WTC11 (cell line): ENCODE measurements around the gene MAGI3. TPM values are rescaled to one million over a fixed set of nuclear protein-coding genes. Genes with fewer than 3 reads are reported as not detected.

Experiments
- ATAC-seq: fragments of 200-7000 bp; cut with Tn5 transposase; 2 replicates; pipeline ENCODE4 v1.10.0; 2021; ENCODE audit warnings: mild to moderate bottlenecking, moderate library complexity
- CTCF ChIA-PET: fragments of 300-600 bp; sonication (Branson Sonifier 250); formaldehyde crosslinking; loops from one replicate; lab custom pipeline; 2021; ENCODE audit warnings: antibody characterized with exemption; lab: Charles Lee
- POLR2A ChIA-PET: fragments of 350-600 bp; sonication (Branson Sonifier 250); formaldehyde crosslinking; loops from one replicate; lab custom pipeline; 2021; ENCODE audit warnings: antibody characterized with exemption; lab: Charles Lee
- DNase-seq: peaks from one replicate; pipeline ENCODE4 v3.0.0; 2021; ENCODE audit warnings: low spot score
- H3K27ac Mint-ChIP-seq: 2 replicates; pipeline ENCODE4 v1.8.0; 2021; ENCODE audit warnings: mixed read lengths
- H3K27me3 Mint-ChIP-seq: 2 replicates; pipeline ENCODE4 v1.8.0; 2021; ENCODE audit warnings: low read depth, mild to moderate bottlenecking, moderate library complexity, mixed read lengths
- H3K36me3 Mint-ChIP-seq: 2 replicates; pipeline ENCODE4 v1.8.0; 2021; ENCODE audit warnings: mixed read lengths
- H3K4me1 Mint-ChIP-seq: 2 replicates; pipeline ENCODE4 v1.8.0; 2022; ENCODE audit warnings: mixed read lengths
- H3K4me3 Mint-ChIP-seq: 2 replicates; pipeline ENCODE4 v1.8.0; 2021; ENCODE audit warnings: mild to moderate bottlenecking, moderate library complexity, mixed read lengths
- H3K9me3 Mint-ChIP-seq: 2 replicates; pipeline ENCODE4 v1.8.0; 2021; ENCODE audit warnings: mixed read lengths
- ARID4B ChIP-seq: sonication (generic); formaldehyde crosslinking; IDR thresholded peaks from 2 replicates; pipeline ENCODE4 v1.8.0; 2023; ENCODE audit warnings: missing genetic modification reagents, mild to moderate bottlenecking, borderline replicate concordance
- ELF4 ChIP-seq: sonication (generic); formaldehyde crosslinking; IDR thresholded peaks from 2 replicates; pipeline ENCODE4 v1.8.1; 2022; ENCODE audit warnings: low read depth, mild to moderate bottlenecking, moderate library complexity, missing genetic modification reagents
- ERG ChIP-seq: fragments of 250-450 bp; sonication (Bioruptor Pico); IDR thresholded peaks from 2 replicates; pipeline ENCODE4 v1.8.0; 2021; ENCODE audit warnings: mild to moderate bottlenecking
- ETV6 ChIP-seq: sonication (generic); formaldehyde crosslinking; IDR thresholded peaks from 2 replicates; pipeline ENCODE4 v1.8.1; 2022; ENCODE audit warnings: mild to moderate bottlenecking, missing genetic modification reagents
- FOXK1 ChIP-seq: sonication (generic); formaldehyde crosslinking; IDR thresholded peaks from 2 replicates; pipeline ENCODE4 v1.8.0; 2022; ENCODE audit warnings: mild to moderate bottlenecking, moderate library complexity, missing genetic modification reagents
- KAT7 ChIP-seq: sonication (generic); formaldehyde crosslinking; IDR thresholded peaks from 2 replicates; pipeline ENCODE4 v1.8.1; 2023; ENCODE audit warnings: missing genetic modification reagents, mild to moderate bottlenecking, borderline replicate concordance
- MXD4 ChIP-seq: fragments of 250-450 bp; sonication (Bioruptor Pico); IDR thresholded peaks from 2 replicates; pipeline ENCODE4 v1.8.0; 2021; ENCODE audit warnings: mild to moderate bottlenecking, moderate library complexity, borderline replicate concordance
- NFYB ChIP-seq: sonication (generic); formaldehyde crosslinking; conservative IDR thresholded peaks from 2 replicates; pipeline ENCODE4 v1.8.0; 2022; ENCODE audit warnings: low read depth, missing genetic modification reagents
- PREB ChIP-seq: sonication (generic); formaldehyde crosslinking; IDR thresholded peaks from 2 replicates; pipeline ENCODE4 v1.8.1; 2022; ENCODE audit warnings: mild to moderate bottlenecking, missing genetic modification reagents, moderate library complexity, borderline replicate concordance
- STAT6 ChIP-seq: sonication (generic); formaldehyde crosslinking; conservative IDR thresholded peaks from 2 replicates; pipeline ENCODE4 v1.8.1; 2023; ENCODE audit warnings: mild to moderate bottlenecking, low read depth, missing genetic modification reagents, moderate library complexity
- USF2 ChIP-seq: sonication (generic); formaldehyde crosslinking; IDR thresholded peaks from 2 replicates; pipeline ENCODE4 v1.8.1; 2023; ENCODE audit warnings: mild to moderate bottlenecking, missing genetic modification reagents, moderate library complexity
- ZNF512 ChIP-seq: sonication (generic); formaldehyde crosslinking; IDR thresholded peaks from 2 replicates; pipeline ENCODE4 v1.8.1; 2022; ENCODE audit warnings: missing genetic modification reagents, borderline replicate concordance
- total RNA-seq: library from RNA; stranded (reverse); gene quantifications from 3 replicates; pipeline ENCODE4 v1.2.3, GENCODE V29; 2021

Gene MAGI3
- total RNA-seq, 1 experiment from 2014 or later = 9.7 TPM

GRCh38 chr1:113530021-113530420 is 139.7 kb downstream of the MAGI3 start (continued):
- TF ChIP-seq STAT6 (CRISPR knock-in tag) = no peak
- TF ChIP-seq ERG (CRISPR knock-in tag) = no peak
- TF ChIP-seq USF2 (CRISPR knock-in tag) = no peak
- TF ChIP-seq ELF4 = no peak
- TF ChIP-seq PREB (CRISPR knock-in tag) = no peak
- TF ChIP-seq MXD4 (CRISPR knock-in tag) = no peak
- TF ChIP-seq ETV6 = no peak

GRCh38 chr1:113531321-113531720 is 141.0 kb downstream of the MAGI3 start:
- DNase-seq (no peak), ATAC-seq (no peak)
- Mint-ChIP-seq H3K4me3 (no peak overlapping the region), H3K27me3 (no peaks in the 10 kb centered on the region), H3K36me3 (peaks cover 8% of the 10 kb centered on the region), H3K27ac (no peak overlapping the region), H3K9me3 (peaks cover 23% of the 10 kb centered on the region), H3K4me1 (peaks cover 6% of the 10 kb centered on the region)
- POLR2A ChIA-PET = no interaction called here
- CTCF ChIA-PET = no interaction called here
- TF ChIP-seq ARID4B (no peak), KAT7 (CRISPR knock-in tag) (no peak), ZNF512 (CRISPR knock-in tag) (no peak), NFYB (CRISPR knock-in tag) (no peak), FOXK1 (CRISPR knock-in tag) (no peak)
